ENCODE measurements around the gene NCOA3.

- TF ChIP-seq, protein P1, sequence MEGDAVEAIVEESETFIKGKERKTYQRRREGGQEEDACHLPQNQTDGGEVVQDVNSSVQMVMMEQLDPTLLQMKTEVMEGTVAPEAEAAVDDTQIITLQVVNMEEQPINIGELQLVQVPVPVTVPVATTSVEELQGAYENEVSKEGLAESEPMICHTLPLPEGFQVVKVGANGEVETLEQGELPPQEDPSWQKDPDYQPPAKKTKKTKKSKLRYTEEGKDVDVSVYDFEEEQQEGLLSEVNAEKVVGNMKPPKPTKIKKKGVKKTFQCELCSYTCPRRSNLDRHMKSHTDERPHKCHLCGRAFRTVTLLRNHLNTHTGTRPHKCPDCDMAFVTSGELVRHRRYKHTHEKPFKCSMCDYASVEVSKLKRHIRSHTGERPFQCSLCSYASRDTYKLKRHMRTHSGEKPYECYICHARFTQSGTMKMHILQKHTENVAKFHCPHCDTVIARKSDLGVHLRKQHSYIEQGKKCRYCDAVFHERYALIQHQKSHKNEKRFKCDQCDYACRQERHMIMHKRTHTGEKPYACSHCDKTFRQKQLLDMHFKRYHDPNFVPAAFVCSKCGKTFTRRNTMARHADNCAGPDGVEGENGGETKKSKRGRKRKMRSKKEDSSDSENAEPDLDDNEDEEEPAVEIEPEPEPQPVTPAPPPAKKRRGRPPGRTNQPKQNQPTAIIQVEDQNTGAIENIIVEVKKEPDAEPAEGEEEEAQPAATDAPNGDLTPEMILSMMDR (IDR thresholded peaks at IDR 0.05): no peak
- TF ChIP-seq EP300 (IDR thresholded peaks at IDR 0.05) (no peak), POLR2A (IDR thresholded peaks at IDR 0.05) (no peak)
These were observed 71.9 kb downstream of the NCOA3 start for GRCh38 chr20:47573559-47573958.
